Fibroblast of lung (primary cell): ENCODE results near the gene ZXDC. TPM values are rescaled to one million over a fixed set of nuclear protein-coding genes. Genes with fewer than 3 reads are reported as not detected.

Source experiments
- DNase-seq, 2 donors: peaks; one replicate each; pipeline versions ENCODE4 v3.0.0 to v3.0.0-alpha.2; 2010; ENCODE audit warnings: low read depth in 2 of 2
- H2AFZ ChIP-seq: 2 replicates; pipeline ENCODE4 v1.5.1; 2012; ENCODE audit warnings: low read length, control low read depth, inconsistent platforms
- H3K27ac ChIP-seq: 2 replicates; pipeline ENCODE4 v1.5.1; 2011; ENCODE audit warnings: low read length, control low read depth; ENCODE audit not compliant: insufficient read depth
- H3K27me3 ChIP-seq: 2 replicates; pipeline ENCODE4 v1.5.1; 2011; ENCODE audit warnings: mild to moderate bottlenecking, low read length; ENCODE audit not compliant: control insufficient read depth, insufficient read depth
- H3K36me3 ChIP-seq: 2 replicates; pipeline ENCODE4 v1.5.1; 2011; ENCODE audit warnings: low read length; ENCODE audit not compliant: control insufficient read depth, insufficient read depth
- H3K4me1 ChIP-seq: 2 replicates; pipeline ENCODE4 v1.5.1; 2011; ENCODE audit warnings: low read length; ENCODE audit not compliant: control insufficient read depth, insufficient read depth; ENCODE audit errors: extremely low read depth
- H3K4me2 ChIP-seq: 2 replicates; pipeline ENCODE4 v1.5.1; 2011; ENCODE audit warnings: low read length, control low read depth; ENCODE audit not compliant: insufficient read depth; ENCODE audit errors: extremely low read depth
- H3K4me3 ChIP-seq, 4 experiments: fragments of 200-600 bp in 1 of 4; sonication (generic) in 1 of 4; replicated peaks in 1 of 4; 2 replicates each; pipeline ENCODE4 v1.5.1; 2011 to 2016; ENCODE audit warnings: low read length in 4 of 4, low read depth in 3 of 4, mild to moderate bottlenecking in 3 of 4, control low read depth in 2 of 4, inconsistent platforms in 1 of 4, mixed read lengths in 1 of 4; ENCODE audit not compliant: insufficient read depth in 1 of 4; ENCODE audit errors: control extremely low read depth in 1 of 4
- H3K79me2 ChIP-seq: 2 replicates; pipeline ENCODE4 v1.5.1; 2012; ENCODE audit warnings: mild to moderate bottlenecking, low read length, inconsistent platforms; ENCODE audit not compliant: control insufficient read depth, insufficient read depth
- H3K9ac ChIP-seq: 2 replicates; pipeline ENCODE4 v1.5.1; 2011; ENCODE audit warnings: mild to moderate bottlenecking, low read length, control low read depth; ENCODE audit not compliant: insufficient read depth
- H3K9me3 ChIP-seq: 2 replicates; pipeline ENCODE4 v1.5.1; 2012; ENCODE audit warnings: low read depth, low read length; ENCODE audit not compliant: control insufficient read depth, insufficient read depth
- H4K20me1 ChIP-seq: 2 replicates; pipeline ENCODE4 v1.5.1; 2011; ENCODE audit warnings: low read length; ENCODE audit not compliant: control insufficient read depth, insufficient read depth; ENCODE audit errors: extremely low read depth
- CTCF ChIP-seq, 2 donors: IDR thresholded peaks in 1 of 2; conservative IDR thresholded peaks in 1 of 2; 1 replicate in 1 of 2; 2 replicates in 1 of 2; pipeline ENCODE4 v1.5.1; 2011 to 2012; ENCODE audit warnings: low read length in 2 of 2, control low read depth in 1 of 2, inconsistent platforms in 1 of 2, low read depth in 1 of 2, mild to moderate bottlenecking in 1 of 2
- EZH2 ChIP-seq: IDR thresholded peaks from 2 replicates; pipeline ENCODE4 v1.5.1; 2012; ENCODE audit warnings: low read length, control low read depth, mild to moderate bottlenecking; ENCODE audit errors: missing control alignments
- polyA plus RNA-seq, 2 donors: library from polyadenylated mRNA; depleted of rRNA in 1 of 2; stranded (reverse) in 1 of 2; unstranded in 1 of 2; fragments of >200 nt; gene quantifications; 2 replicates each; pipeline ENCODE4 v1.2.1, GENCODE V29; 2011 to 2012; ENCODE audit warnings: missing spikeins in 1 of 2
- total RNA-seq: library from RNA; depleted of rRNA; stranded (reverse); fragments of >200 nt; gene quantifications from 2 replicates; pipeline ENCODE4 v1.2.1, GENCODE V29; 2014

Gene ZXDC
- total and polyA plus RNA-seq, 2 donors (not counting 1 experiment from before 2014, with no cell fraction given), result 5.9 to 17.8 TPM

- no peak overlapping the region for H3K27ac ChIP-seq
- no peaks in the 10 kb centered on the region for H4K20me1 ChIP-seq
- no peaks in the 10 kb centered on the region for H3K79me2 ChIP-seq
- DNase-seq, result no peak
- H3K4me2 ChIP-seq, result no peak overlapping the region
- no peaks in the 10 kb centered on the region for H3K4me1 ChIP-seq
- H2AFZ ChIP-seq, result no peak overlapping the region
- TF ChIP-seq CTCF (conservative IDR thresholded peaks at IDR 0.05 in 1 of 2, IDR thresholded peaks at IDR 0.05 in 1 of 2; ENCODE audit: low read depth in 1 of 2, low read length in 2 of 2), result no peak
- TF ChIP-seq EZH2, result no peak
- H3K4me3 ChIP-seq, result no peak overlapping the region
- H3K9me3 ChIP-seq, result no peaks in the 10 kb centered on the region
- no peak overlapping the region for H3K9ac ChIP-seq
- peaks cover 5% of the 10 kb centered on the region for H3K27me3 ChIP-seq
- H3K36me3 ChIP-seq, result no peaks in the 10 kb centered on the region
Measured at GRCh38 chr3:126402666-126403302, 72.9 kb downstream of the ZXDC start.

GRCh38 chr3:126402178-126402577, 73.5 kb downstream of the ZXDC start:
- Histone ChIP-seq H4K20me1 (no peaks in the 10 kb centered on the region), H3K9ac (no peak overlapping the region), H3K4me1 (no peaks in the 10 kb centered on the region), H3K9me3 (no peaks in the 10 kb centered on the region), H3K36me3 (no peaks in the 10 kb centered on the region), H2AFZ (no peak overlapping the region), H3K27ac (no peak overlapping the region), H3K4me2 (no peak overlapping the region), H3K4me3 (no peak overlapping the region), H3K79me2 (no peaks in the 10 kb centered on the region), H3K27me3 (peaks cover 4% of the 10 kb centered on the region)
- DNase-seq, result no peak
- TF ChIP-seq EZH2, result no peak
- no peak for TF ChIP-seq CTCF (conservative IDR thresholded peaks at IDR 0.05 in 1 of 2, IDR thresholded peaks at IDR 0.05 in 1 of 2; ENCODE audit: low read depth in 1 of 2, low read length in 2 of 2)

- Histone ChIP-seq H3K27me3 (no peaks in the 10 kb centered on the region), H3K4me1 (no peaks in the 10 kb centered on the region), H2AFZ (no peak overlapping the region), H3K4me2 (no peak overlapping the region), H3K36me3 (no peaks in the 10 kb centered on the region), H4K20me1 (no peaks in the 10 kb centered on the region), H3K9me3 (no peaks in the 10 kb centered on the region), H3K79me2 (no peaks in the 10 kb centered on the region), H3K9ac (no peak overlapping the region), H3K27ac (no peak overlapping the region), H3K4me3 (no peak overlapping the region)
- no peak for TF ChIP-seq EZH2
- no peak for TF ChIP-seq CTCF (conservative IDR thresholded peaks at IDR 0.05 in 1 of 2, IDR thresholded peaks at IDR 0.05 in 1 of 2; ENCODE audit: low read depth in 1 of 2, low read length in 2 of 2)
- no peak for DNase-seq
Measured at GRCh38 chr3:126401611-126402160, 74.0 kb downstream of the ZXDC start.
